Transverse colon (tissue), 4 donors: ENCODE data around the gene TMEM114.

Experiments
- CTCF ChIP-seq, 5 experiments: fragments of 200-600 bp in 3 of 5; fragments of 450-650 bp in 2 of 5; sonication (generic) in 3 of 5; IDR thresholded peaks; 1 replicate in 2 of 5; 2 replicates in 3 of 5; pipeline ENCODE4 v1.5.1; 2016 to 2017; ENCODE audit warnings: antibody characterized with exemption in 5 of 5, inconsistent platforms in 3 of 5, mild to moderate bottlenecking in 2 of 5, moderate library complexity in 1 of 5
- EP300 ChIP-seq: sonication (generic); formaldehyde crosslinking; IDR thresholded peaks from one replicate; pipeline ENCODE4 v1.6.1; 2017; ENCODE audit warnings: antibody characterized with exemption, low read depth
- POLR2A ChIP-seq: fragments of 450-650 bp; IDR thresholded peaks from one replicate; pipeline ENCODE4 v1.6.1; 2016; ENCODE audit warnings: antibody characterized with exemption, mild to moderate bottlenecking, moderate library complexity
- POLR2AphosphoS5 ChIP-seq, 3 donors: sonication (generic); formaldehyde crosslinking; IDR thresholded peaks; one replicate each; pipeline ENCODE4 v1.6.1; 2016; ENCODE audit warnings: antibody characterized with exemption in 3 of 3

GRCh38 chr16:8519643-8520042 lies 70.7 kb downstream of the TMEM114 start:
- no peak for TF ChIP-seq CTCF (IDR thresholded peaks at IDR 0.05)
- no peak for TF ChIP-seq EP300
- TF ChIP-seq POLR2A = no peak
- TF ChIP-seq POLR2AphosphoS5 (IDR thresholded peaks at IDR 0.05) = no peak
